Measurements from ENCODE around the gene PRR7.

PRR7 gene

DNA sequence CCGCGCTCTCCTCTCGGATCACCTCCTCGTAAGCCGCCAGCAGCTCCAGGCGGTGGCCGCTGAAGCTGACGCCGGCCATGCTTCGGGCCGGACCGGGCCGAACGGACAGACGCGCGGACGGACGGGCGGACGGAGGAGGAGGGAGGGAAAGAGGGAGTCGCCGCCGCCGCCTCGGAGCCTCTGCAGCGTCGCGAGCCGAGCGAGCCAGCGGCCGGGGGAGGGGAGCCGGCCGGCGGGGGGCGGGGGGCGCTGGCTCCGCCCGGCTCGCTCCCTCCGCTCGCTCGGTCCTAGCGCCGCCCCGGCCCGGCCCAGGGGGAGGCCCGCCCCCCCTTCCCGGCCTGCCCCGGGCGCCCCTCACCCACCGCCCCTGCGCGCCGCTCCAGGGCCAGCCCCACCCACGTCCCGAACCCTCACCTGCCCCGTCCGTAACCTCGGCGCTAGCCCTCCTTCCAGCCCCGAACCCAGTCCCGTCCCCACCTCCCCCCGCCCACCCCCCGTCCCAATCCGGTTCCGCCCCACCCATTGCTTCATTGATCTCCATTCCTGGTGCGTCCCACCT is 26.9 kb downstream of the PRR7 start, which contains the start of gene DBN1 (continued):
- TF ChIP-seq ZNF391 (tag by site-specific recombination; IDR thresholded peaks at IDR 0.05; ENCODE audit: borderline replicate concordance, low read depth) (no peak), ZNF366 (tag by site-specific recombination; conservative IDR thresholded peaks at IDR 0.05) (no peak), ZNF112 (tag by site-specific recombination; IDR thresholded peaks at IDR 0.05) (no peak), ZNF658 (tag by site-specific recombination; IDR thresholded peaks at IDR 0.05) (no peak), ZNF558 (tag by site-specific recombination; IDR thresholded peaks at IDR 0.05) (no peak), ZNF133 (tag by site-specific recombination; IDR thresholded peaks at IDR 0.05) (no peak)

DNA sequence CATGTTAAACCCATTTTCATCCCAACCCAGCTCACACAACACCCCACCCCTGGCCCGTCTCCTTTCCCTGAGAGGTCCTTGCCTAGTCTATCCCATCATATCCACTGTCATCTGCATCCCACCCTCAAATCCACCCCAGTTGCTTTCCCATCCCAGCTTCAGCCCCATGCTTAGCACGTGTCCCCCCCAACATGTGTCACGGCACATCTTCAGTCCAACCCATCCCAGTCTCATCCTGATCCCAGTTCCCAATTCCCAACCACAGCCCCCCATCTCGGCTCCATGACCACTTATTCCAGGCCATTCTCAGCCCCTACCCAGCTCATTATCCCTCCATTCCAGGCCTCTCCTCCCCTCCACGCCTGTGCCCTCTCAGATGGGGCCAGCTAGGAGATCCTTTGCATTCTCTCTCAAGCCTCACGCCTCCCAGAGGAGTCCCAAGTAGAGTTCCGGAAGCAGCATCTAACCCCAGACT is 27.4 kb downstream of the PRR7 start:
- Histone ChIP-seq H3K36me3 (ENCODE audit: control insufficient read depth in 2 of 2, insufficient read depth in 1 of 2, low read length in 2 of 2) (peaks cover 0 to 23% of the 10 kb centered on the region in 2 experiments; a peak in 1 of 3 replicates), H3K9me3 (ENCODE audit: control insufficient read depth, insufficient read depth, low read depth, low read length) (no peaks in the 10 kb centered on the region), H3K4me3 (ENCODE audit: low read depth, low read length) (no peak overlapping the region), H3K27ac (ENCODE audit: extremely low read depth, low read depth, low read length) (0 out of 2 replicates have a peak overlapping the region, but pooled peaks have one; percentile 24), H3K4me1 (ENCODE audit: control insufficient read depth, insufficient read depth, low read length) (peaks cover 4% of the 10 kb centered on the region)
- CTCF ChIA-PET = interaction anchor here (0.6 to 1.7 kb wide), 5 partner anchors 16 to 100 kb away, joined by 3 to 8 read pairs (median 4); no protein-coding TSS in a partner anchor
- POLR2A ChIA-PET = interaction anchor here (0.7 to 7.3 kb wide), 5 partner anchors 11 to 47 kb away, joined by 3 to 102 read pairs (median 6); partner anchors contain the start of genes GRK6 and PDLIM7
- TF ChIP-seq SP2 (tag by site-specific recombination; IDR thresholded peaks at IDR 0.05) (peak; percentile 38; the same call in 1 of the 2 replicates), ZNF585B (tag by site-specific recombination; IDR thresholded peaks at IDR 0.05) (no peak), ZBTB8A (tag by site-specific recombination; IDR thresholded peaks at IDR 0.05) (peak; percentile 32; the same call in 1 of the 2 replicates), PRDM1 (tag by site-specific recombination; IDR thresholded peaks at IDR 0.05) (no peak), ZNF768 (tag by site-specific recombination; IDR thresholded peaks at IDR 0.05) (no peak), ZNF571 (tag by site-specific recombination; IDR thresholded peaks at IDR 0.05) (no peak), ZNF624 (tag by site-specific recombination; IDR thresholded peaks at IDR 0.05) (peak; percentile 85; the same call in 1 of the 2 replicates), ZNF621 (tag by site-specific recombination; IDR thresholded peaks at IDR 0.05) (0 out of 2 replicates have a peak, but pooled peaks have one; percentile 30), ZNF350 (tag by site-specific recombination; IDR thresholded peaks at IDR 0.05) (no peak), PATZ1 (tag by site-specific recombination; IDR thresholded peaks at IDR 0.05) (peak; percentile 82), KLF1 (tag by site-specific recombination; IDR thresholded peaks at IDR 0.05) (peak; percentile 38), ZNF26 (tag by site-specific recombination; IDR thresholded peaks at IDR 0.05) (no peak), FEZF1 (tag by site-specific recombination; IDR thresholded peaks at IDR 0.05) (no peak), ZNF433 (tag by site-specific recombination; IDR thresholded peaks at IDR 0.05; ENCODE audit: low read depth) (no peak), ZNF366 (tag by site-specific recombination; conservative IDR thresholded peaks at IDR 0.05) (peak; percentile 74), BCL11B (tag by site-specific recombination; IDR thresholded peaks at IDR 0.05; ENCODE audit: low read depth) (no peak), GLI2 (tag by site-specific recombination; IDR thresholded peaks at IDR 0.05; ENCODE audit: borderline replicate concordance, low read depth) (no peak), SP3 (tag by site-specific recombination; IDR thresholded peaks at IDR 0.05) (peak; percentile 9; the same call in 1 of the 2 replicates), ZNF174 (tag by site-specific recombination; IDR thresholded peaks at IDR 0.05) (no peak), ZNF510 (tag by site-specific recombination; IDR thresholded peaks at IDR 0.05; ENCODE audit: insufficient replicate concordance) (no peak)
- TF ChIP-seq, protein P1, sequence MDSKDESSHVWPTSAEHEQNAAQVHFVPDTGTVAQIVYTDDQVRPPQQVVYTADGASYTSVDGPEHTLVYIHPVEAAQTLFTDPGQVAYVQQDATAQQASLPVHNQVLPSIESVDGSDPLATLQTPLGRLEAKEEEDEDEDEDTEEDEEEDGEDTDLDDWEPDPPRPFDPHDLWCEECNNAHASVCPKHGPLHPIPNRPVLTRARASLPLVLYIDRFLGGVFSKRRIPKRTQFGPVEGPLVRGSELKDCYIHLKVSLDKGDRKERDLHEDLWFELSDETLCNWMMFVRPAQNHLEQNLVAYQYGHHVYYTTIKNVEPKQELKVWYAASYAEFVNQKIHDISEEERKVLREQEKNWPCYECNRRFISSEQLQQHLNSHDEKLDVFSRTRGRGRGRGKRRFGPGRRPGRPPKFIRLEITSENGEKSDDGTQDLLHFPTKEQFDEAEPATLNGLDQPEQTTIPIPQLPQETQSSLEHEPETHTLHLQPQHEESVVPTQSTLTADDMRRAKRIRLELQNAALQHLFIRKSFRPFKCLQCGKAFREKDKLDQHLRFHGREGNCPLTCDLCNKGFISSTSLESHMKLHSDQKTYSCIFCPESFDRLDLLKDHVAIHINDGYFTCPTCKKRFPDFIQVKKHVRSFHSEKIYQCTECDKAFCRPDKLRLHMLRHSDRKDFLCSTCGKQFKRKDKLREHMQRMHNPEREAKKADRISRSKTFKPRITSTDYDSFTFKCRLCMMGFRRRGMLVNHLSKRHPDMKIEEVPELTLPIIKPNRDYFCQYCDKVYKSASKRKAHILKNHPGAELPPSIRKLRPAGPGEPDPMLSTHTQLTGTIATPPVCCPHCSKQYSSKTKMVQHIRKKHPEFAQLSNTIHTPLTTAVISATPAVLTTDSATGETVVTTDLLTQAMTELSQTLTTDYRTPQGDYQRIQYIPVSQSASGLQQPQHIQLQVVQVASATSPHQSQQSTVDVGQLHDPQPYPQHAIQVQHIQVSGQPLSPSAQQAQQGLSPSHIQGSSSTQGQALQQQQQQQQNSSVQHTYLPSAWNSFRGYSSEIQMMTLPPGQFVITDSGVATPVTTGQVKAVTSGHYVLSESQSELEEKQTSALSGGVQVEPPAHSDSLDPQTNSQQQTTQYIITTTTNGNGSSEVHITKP (tag by site-specific recombination; IDR thresholded peaks at IDR 0.05) = peak; percentile 18; the same call in 1 of the 2 replicates
- TF ChIP-seq, protein P2, sequence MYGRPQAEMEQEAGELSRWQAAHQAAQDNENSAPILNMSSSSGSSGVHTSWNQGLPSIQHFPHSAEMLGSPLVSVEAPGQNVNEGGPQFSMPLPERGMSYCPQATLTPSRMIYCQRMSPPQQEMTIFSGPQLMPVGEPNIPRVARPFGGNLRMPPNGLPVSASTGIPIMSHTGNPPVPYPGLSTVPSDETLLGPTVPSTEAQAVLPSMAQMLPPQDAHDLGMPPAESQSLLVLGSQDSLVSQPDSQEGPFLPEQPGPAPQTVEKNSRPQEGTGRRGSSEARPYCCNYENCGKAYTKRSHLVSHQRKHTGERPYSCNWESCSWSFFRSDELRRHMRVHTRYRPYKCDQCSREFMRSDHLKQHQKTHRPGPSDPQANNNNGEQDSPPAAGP (tag by site-specific recombination; IDR thresholded peaks at IDR 0.05) = peak; percentile 49; the same call in 1 of the 2 replicates
